ENCODE results near the gene BICDL2.

The BICDL2 gene

GRCh38 chr16:3009568-3010390 lies 27.0 kb downstream of the BICDL2 start:
- DNase-seq (ENCODE audit: low read depth), result no peak

GRCh38 chr16:3008690-3009037 lies 28.1 kb downstream of the BICDL2 start:
- no peak for DNase-seq (ENCODE audit: low read depth)

DNA sequence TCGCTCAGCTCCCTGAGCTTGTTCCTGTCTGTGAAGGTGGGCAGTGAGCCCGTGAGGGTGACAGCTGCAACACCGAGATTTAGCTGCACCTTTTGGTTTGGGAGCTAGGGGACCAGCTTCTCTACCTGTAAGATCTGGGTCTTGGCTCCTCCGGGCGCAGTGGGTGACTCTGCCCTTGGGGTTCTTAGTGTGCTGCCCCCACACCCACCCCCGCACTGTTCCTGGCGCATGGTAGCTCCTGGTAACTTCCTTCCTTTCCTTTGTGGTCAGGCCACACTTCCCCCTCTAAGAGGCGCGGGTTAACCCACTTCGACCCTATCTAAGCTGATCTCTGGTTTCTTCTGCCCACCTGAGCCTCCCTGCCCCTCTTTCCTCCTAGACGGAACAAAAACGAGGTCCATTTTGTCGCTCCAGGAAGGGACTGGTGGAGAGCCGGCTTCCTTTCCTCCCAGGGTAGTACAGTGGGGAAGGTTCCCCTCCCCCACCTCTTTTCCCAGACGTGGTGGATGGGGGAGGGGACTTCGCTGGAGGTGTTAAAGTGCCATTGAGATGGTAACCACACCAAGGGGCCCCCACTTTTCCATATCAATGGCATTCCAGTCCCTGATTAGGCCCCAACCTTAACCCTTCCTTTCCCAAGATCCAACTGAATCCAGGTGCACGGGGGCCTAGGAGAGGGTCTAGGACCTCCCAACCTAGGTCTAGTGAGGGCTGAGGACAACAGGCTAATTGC lies 28.6 kb downstream of the BICDL2 start:
- no peak for DNase-seq (ENCODE audit: low read depth)

GRCh38 chr16:3007059-3007956 lies 29.4 kb downstream of the BICDL2 start:
- no peak for DNase-seq (ENCODE audit: low read depth)

DNA sequence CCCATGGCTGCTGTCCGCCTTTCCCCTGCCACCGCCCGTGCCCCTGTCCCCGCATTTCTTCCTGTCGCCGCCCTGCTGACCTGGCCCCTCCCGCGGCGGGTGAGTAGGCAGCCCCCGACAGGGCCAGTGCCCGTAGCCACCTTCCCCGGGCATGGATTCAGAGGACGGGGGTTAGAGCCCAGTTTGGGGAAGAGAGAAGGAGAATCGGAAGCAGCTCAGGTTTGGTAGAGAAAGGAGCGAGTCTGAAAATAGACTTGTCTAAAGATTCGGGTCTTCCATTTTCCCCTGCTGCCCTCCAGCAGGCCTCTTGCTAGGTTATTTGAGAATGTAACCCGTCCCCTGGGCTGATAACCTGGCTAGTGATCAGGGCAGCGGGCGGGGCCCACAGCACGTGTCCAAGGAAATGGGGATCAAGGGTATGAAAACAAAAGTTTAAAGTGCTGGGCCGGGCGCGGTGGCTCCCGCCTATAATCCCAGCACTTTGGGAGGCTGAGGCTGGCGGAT lies 31.9 kb downstream of the BICDL2 start:
- DNase-seq (ENCODE audit: low read depth), result no peak

DNA sequence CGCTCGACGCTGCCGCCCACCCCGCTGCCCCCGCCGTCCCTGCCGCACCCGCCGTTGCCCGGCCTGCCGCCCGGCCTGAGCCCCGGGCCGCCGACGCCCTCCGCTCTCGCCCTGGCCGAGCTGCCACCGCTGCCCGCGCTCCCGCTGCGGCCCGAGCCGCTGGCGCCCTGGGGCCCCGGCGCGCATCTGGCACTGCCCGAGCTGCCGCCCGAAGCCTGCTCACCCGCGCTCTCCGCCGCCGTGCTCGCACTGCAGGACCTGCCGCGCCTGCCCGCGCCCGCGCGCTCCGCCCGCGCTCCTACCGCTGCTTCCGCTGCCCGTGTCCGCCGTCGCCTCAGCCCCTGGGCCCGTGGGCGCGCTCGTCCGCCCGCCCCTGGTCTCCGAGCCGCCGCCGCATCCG lies 32.4 kb downstream of the BICDL2 start:
- DNase-seq (ENCODE audit: low read depth), result no peak

DNA sequence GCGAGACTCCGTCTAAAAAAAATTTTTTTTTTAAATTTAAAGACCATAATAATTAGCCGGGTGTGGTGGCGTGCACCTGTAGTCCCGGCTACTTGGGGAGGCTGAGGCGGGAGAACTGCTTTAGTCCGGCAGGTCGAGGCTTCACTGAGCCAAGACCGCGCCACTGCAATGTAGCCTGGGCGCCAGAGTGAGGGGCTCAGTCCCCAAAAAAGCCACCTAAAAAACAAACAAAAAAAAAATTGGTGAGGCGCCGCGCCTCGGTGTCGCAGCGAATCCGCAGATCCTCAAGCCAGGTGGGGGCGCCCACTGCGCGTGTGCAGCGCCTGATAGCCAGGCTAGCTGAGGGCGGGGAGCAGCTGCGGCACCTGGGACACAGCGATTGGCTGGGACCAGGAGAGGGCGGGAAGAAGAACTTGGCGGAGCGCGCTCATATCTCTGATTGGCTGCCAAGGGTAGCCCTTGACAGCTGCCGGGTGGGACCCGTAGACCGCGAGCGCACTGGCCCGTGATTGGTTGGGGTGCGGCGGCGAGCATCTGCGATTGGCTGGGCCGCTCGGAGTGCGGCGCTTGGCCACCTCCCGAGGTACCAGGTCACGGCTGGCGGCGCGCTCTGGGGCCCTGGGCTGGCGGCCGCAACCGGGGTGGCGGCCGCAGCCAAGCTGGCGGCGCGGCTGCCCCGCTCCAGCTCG lies 33.0 kb downstream of the BICDL2 start:
- peak; percentile 96 for DNase-seq (ENCODE audit: low read depth)

- DNase-seq (ENCODE audit: low read depth), result no peak
These were observed 35.4 kb downstream of the BICDL2 start for GRCh38 chr16:3001316-3001715.

GRCh38 chr16:3000540-3000939 lies 36.2 kb downstream of the BICDL2 start:
- DNase-seq (ENCODE audit: low read depth), result no peak

DNA sequence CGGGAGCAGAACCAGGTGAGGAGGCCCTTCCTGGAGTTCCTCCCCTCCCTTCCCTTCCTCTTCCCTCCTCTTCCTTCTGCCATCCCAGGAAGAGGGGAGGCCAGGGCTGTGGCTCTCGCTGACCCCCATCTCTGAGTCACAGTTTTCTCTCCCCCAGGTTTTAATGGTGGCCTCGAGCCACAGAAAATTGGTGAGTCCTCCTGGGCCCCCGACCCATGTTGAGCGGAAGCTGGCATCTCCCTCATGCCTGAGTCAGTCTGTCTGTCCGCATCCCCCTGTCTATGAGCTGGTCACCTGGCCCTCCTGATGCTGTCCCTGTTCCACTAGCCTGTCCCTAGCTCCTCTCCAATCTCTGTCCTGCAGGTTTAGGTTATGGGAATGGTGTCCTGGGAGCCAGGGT lies 36.8 kb downstream of the BICDL2 start:
- DNase-seq (ENCODE audit: low read depth), result no peak

- no peak for DNase-seq (ENCODE audit: low read depth)
These were observed 40.4 kb downstream of the BICDL2 start for GRCh38 chr16:2996298-2996697.

DNA sequence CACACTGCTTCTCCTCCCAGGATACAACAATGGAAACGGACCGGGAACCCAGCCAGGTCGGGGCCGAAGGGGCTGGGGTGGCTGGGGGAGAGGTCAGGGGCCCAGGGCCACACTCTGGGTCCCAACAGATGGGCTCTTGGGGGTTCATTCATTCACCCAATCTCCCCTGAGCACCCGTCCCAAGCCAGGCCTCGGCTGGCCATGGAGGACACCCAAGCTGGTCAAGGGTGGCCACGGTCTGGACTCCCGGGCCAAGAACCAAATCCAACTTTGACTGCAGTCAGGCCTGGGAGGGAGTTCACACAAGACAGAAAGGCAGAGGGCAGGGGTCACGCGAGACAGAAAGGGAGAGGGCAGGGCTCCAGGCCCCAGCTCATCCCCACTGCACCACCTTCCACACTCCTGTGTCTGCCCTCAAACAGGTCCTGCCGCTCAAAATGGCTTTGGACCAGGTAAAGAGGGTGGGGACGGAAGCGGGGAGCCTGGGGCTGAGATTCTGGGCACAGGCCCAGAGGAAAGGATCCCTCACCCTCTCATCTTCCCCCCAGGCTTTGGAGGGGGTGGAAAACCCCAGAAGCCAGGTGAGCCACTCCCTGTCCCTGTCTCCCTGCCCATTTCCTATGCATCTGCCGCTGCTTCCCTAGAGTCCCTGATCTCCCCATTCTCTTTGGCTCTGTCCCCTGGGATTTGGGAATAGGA lies 44.2 kb downstream of the BICDL2 start:
- no peak for DNase-seq (ENCODE audit: low read depth)

GRCh38 chr16:2991566-2992261 lies 45.0 kb downstream of the BICDL2 start:
- no peak for DNase-seq (ENCODE audit: low read depth)

DNA sequence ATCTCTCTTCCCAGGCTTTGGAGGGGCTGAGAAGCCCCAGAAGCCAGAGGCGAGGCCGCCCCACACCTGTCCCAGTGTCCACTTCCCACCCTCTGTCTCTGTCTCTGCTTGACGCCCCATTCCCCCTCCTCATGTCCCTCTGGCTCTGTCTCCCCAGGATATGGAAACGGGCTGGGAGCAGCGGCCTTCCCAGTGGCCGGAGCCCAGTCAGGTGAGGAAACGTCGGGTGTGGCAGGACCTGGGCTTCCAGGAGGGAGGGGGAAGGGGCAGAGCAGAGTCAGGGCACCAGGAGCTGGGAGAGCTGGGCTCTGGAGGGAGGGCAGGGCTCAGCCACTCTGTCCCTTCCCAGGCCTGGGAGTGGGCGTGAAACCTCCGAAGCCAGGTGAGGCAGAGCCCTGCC lies 45.9 kb downstream of the BICDL2 start:
- no peak for DNase-seq (ENCODE audit: low read depth)

- no peak for DNase-seq (ENCODE audit: low read depth)
These were observed 48.1 kb downstream of the BICDL2 start for GRCh38 chr16:2988590-2989099.

- no peak for DNase-seq (ENCODE audit: low read depth)
These were observed 48.9 kb downstream of the BICDL2 start for GRCh38 chr16:2987833-2988232.

- DNase-seq (ENCODE audit: low read depth), result no peak
These were observed 49.5 kb downstream of the BICDL2 start for GRCh38 chr16:2987286-2987685.

DNA sequence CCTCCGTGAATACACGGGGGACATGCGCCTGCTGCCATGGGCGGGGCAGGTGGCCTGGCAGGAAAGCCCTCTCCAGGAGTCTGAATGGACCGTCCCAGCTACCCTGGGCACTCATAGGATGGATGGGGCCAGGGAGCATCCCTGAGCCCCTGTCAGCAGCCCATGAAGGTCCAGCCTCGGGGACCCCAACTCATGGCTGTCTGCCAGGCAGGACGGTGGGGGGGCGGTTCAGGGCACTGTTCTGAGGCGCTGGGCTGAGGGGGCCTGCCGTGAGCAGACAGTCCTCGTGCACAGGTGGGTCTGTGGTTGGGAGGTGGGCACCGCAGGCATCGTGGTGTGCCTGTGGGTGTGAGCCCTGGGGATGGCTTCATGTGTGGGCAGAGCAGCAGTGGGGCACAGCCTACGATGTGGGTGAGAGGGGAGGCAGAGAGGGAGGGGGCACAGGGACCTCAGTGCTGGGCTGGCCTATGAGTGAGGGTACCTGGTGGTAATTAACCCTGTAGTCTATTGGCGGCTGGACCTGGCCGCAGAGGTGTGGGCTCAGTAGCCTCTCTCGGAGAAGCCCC lies 50.0 kb downstream of the BICDL2 start:
- no peak for DNase-seq (ENCODE audit: low read depth)

GRCh38 chr16:2985893-2986355 lies 50.8 kb downstream of the BICDL2 start:
- no peak for DNase-seq (ENCODE audit: low read depth)

DNA sequence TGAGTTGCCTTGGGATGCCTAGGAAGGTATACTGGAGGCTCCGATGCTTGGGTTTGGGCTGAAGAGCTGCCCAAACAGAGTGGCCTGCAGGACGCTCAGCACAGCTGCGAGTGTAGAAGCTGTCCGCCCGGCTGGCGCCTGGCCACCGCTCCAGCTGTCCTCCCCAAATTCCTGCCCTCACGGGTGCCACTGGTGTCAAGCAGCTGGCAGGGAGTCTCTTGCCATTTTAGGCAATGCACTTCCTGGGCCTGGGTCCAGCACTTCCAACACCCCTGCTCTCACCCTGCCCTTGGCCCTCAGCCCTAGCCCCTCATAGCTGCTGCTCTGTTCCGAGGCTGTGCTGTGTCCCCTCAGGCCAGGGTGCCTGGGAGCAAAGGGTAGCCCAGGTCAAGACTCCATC lies 51.3 kb downstream of the BICDL2 start:
- DNase-seq (ENCODE audit: low read depth), result no peak

All from fibroblast of the conjunctiva (primary cell).